Cardiac septum (tissue), 1 donor: ENCODE data around the gene SPPL2B. TPM values are rescaled to one million over a fixed set of nuclear protein-coding genes. Genes with fewer than 3 reads are reported as not detected.

Experiments used
- DNase-seq: peaks from one replicate; pipeline ENCODE4 v3.0.0-alpha.2; 2020; ENCODE audit warnings: low spot score
- intact Hi-C: fragments of 100-400 bp; cut with DNase I; formaldehyde crosslinking; loops from one replicate; pipeline ENCODE4 v1.14.0; 2022
- total RNA-seq: library from RNA; stranded (reverse); fragmentation: NEBNext Ultra II Directional; extraction: Animal tissue kit (Norgen Biotek cat#: 25700); gene quantifications from one replicate; pipeline ENCODE4 v1.2.1, GENCODE V29; 2021
- donor health status: DM: no; HTN: no; CAD: no.

The SPPL2B gene
- total RNA-seq, 1 donor from 2014 or later = 27.4 TPM

GRCh38 chr19:2319551-2319950 is 8.9 kb upstream of the SPPL2B start:
- intact Hi-C loops = loop anchor here (5.0 kb wide), 2 partner anchors 82 to 162 kb away; partner anchors contain the start of genes PLEKHJ1 and SF3A2
- DNase-seq = no peak

GRCh38 chr19:2320049-2320448 is 8.4 kb upstream of the SPPL2B start:
- intact Hi-C loops = no loop called here
- DNase-seq = no peak

GRCh38 chr19:2320939-2321338 is 7.5 kb upstream of the SPPL2B start:
- intact Hi-C loops = no loop called here

GRCh38 chr19:2321565-2322283 is 6.8 kb upstream of the SPPL2B start:
- intact Hi-C loops = no loop called here
- no peak for DNase-seq

More at GRCh38 chr19:2320939-2321338, 7.5 kb upstream of the SPPL2B start:
- DNase-seq = no peak

- intact Hi-C loops = no loop called here
- no peak for DNase-seq
These were observed 4.8 kb upstream of the SPPL2B start for GRCh38 chr19:2323707-2324106.

GRCh38 chr19:2324220-2324948 is 4.1 kb upstream of the SPPL2B start:
- intact Hi-C loops = no loop called here
- DNase-seq = no peak

- DNase-seq = no peak
- intact Hi-C loops = loop anchor here (5.0 kb wide), 1 partner anchor 163 kb away; the partner anchor contains the start of gene DOT1L
These were observed 3.0 kb upstream of the SPPL2B start for GRCh38 chr19:2325281-2326046.

- intact Hi-C loops = loop anchor here (5.0 kb wide), 1 partner anchor 165 kb away; the partner anchor contains the start of gene DOT1L
- no peak for DNase-seq
These were observed 1.7 kb upstream of the SPPL2B start for GRCh38 chr19:2326699-2327360.

- intact Hi-C loops = loop anchor here (5.0 kb wide), 1 partner anchor 166 kb away; the partner anchor contains the start of gene DOT1L
- DNase-seq = no peak
These were observed 597 bp upstream of the SPPL2B start for GRCh38 chr19:2327773-2328400.

GRCh38 chr19:2329149-2329478 is 630 bp downstream of the SPPL2B start:
- no peak for DNase-seq
- intact Hi-C loops = loop anchor here (5.0 kb wide), 1 partner anchor 167 kb away; the partner anchor contains the start of gene DOT1L

GRCh38 chr19:2329501-2329916 is 1.0 kb downstream of the SPPL2B start:
- intact Hi-C loops = loop anchor here (5.0 kb wide), 1 partner anchor 167 kb away; the partner anchor contains the start of gene DOT1L
- DNase-seq = no peak

GRCh38 chr19:2330255-2330631 is 1.8 kb downstream of the SPPL2B start:
- intact Hi-C loops = no loop called here
- DNase-seq = no peak

- DNase-seq = no peak
- intact Hi-C loops = no loop called here
These were observed 2.3 kb downstream of the SPPL2B start for GRCh38 chr19:2330632-2331284.

GRCh38 chr19:2331601-2332246 is 3.2 kb downstream of the SPPL2B start:
- DNase-seq = no peak
- intact Hi-C loops = no loop called here

GRCh38 chr19:2332341-2333026 is 4.0 kb downstream of the SPPL2B start:
- DNase-seq = no peak
- intact Hi-C loops = no loop called here

GRCh38 chr19:2333027-2333806 is 4.7 kb downstream of the SPPL2B start:
- intact Hi-C loops = no loop called here
- DNase-seq = no peak

GRCh38 chr19:2333807-2334211 is 5.3 kb downstream of the SPPL2B start:
- intact Hi-C loops = no loop called here
- DNase-seq = no peak
